ENCODE data around the gene CDPF1.

DNA sequence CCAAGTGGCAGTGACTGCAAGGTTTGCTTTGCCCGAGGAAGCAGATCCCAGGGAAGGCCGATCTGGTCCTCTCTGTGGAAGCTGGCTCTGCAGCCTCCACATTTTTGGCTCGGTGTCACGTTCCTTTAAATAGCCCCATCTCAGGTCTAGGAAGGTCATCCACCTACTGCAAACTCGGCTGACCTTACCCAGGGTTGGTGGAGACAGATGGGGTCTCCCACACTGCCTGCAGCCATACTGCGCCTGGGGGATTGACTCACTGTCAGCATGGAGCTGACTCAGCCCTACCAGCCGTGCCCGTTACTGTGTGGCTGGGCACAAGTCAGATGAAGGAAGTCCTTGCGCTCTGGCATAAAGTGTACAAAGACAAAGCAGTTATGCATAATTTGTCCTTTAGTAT lies 16.9 kb downstream of the CDPF1 start:
- TF ChIP-seq CTCF (IDR thresholded peaks at IDR 0.05 in 2 of 3, conservative IDR thresholded peaks at IDR 0.05 in 1 of 3; ENCODE audit: borderline replicate concordance in 1 of 3, insufficient read depth in 1 of 3, low read depth in 2 of 3, low read length in 2 of 3), result no peak
- TF ChIP-seq POLR2A (IDR thresholded peaks at IDR 0.05; ENCODE audit: borderline replicate concordance, extremely low read depth, insufficient read depth, insufficient read length), result no peak
- no peak for TF ChIP-seq YY1 (IDR thresholded peaks at IDR 0.05; ENCODE audit: extremely low read depth, insufficient replicate concordance, low read depth, low read length)

All from HCT116 (cell line).